HepG2 (cell line): ENCODE measurements around the gene TXN. TPM values are rescaled to one million over a fixed set of nuclear protein-coding genes. Genes with fewer than 3 reads are reported as not detected.

Experiments
- CEBPB ChIP-seq: IDR thresholded peaks from 2 replicates; pipeline ENCODE4 v1.6.1; 2011; ENCODE audit warnings: low read depth, low read length, improper control_type of control experiment, borderline replicate concordance
- CENPX ChIP-seq: sonication (generic); formaldehyde crosslinking; IDR thresholded peaks from 2 replicates; pipeline ENCODE4 v1.9.0; 2021; ENCODE audit warnings: mild to moderate bottlenecking, missing genetic modification reagents, moderate library complexity
- EP300 ChIP-seq, 3 experiments: sonication (generic) in 1 of 3; formaldehyde crosslinking in 1 of 3; IDR thresholded peaks; 2 replicates each; pipeline versions ENCODE4 v1.5.1 to v1.6.1; 2011 to 2020; ENCODE audit warnings: low read depth in 2 of 3, low read length in 2 of 3, borderline replicate concordance in 1 of 3, improper control_type of control experiment in 1 of 3, mild to moderate bottlenecking in 1 of 3, missing genetic modification reagents in 1 of 3, moderate library complexity in 1 of 3
- ERF ChIP-seq: IDR thresholded peaks from 2 replicates; pipeline ENCODE4 v1.6.1; 2018; ENCODE audit warnings: missing biosample characterization, missing genetic modification reagents
- GATA4 ChIP-seq: sonication (generic); IDR thresholded peaks from 2 replicates; pipeline ENCODE4 v1.6.1; 2016; ENCODE audit warnings: antibody characterized with exemption, low read depth, borderline replicate concordance
- GATAD2A ChIP-seq: IDR thresholded peaks from 2 replicates; pipeline ENCODE4 v1.6.1; 2016
- HDAC1 ChIP-seq: sonication (generic); formaldehyde crosslinking; IDR thresholded peaks from 2 replicates; pipeline ENCODE4 v1.5.1; 2020; ENCODE audit warnings: mild to moderate bottlenecking, missing genetic modification reagents
- NFYC ChIP-seq: IDR thresholded peaks from 2 replicates; pipeline ENCODE4 v1.6.1; 2016; ENCODE audit warnings: missing genetic modification reagents, missing compliant biosample characterization
- NR3C1 ChIP-seq: sonication (generic); formaldehyde crosslinking; IDR thresholded peaks from 2 replicates; pipeline ENCODE4 v1.4.0; 2020; ENCODE audit warnings: missing genetic modification reagents
- TRIM24 ChIP-seq: sonication (generic); formaldehyde crosslinking; IDR thresholded peaks from 2 replicates; pipeline ENCODE4 v1.8.0; 2022; ENCODE audit warnings: mild to moderate bottlenecking, missing genetic modification reagents
- WIZ ChIP-seq: sonication (generic); formaldehyde crosslinking; IDR thresholded peaks from 2 replicates; pipeline ENCODE4 v1.5.1; 2020; ENCODE audit warnings: mild to moderate bottlenecking, missing genetic modification reagents
- ZMYM2 ChIP-seq: sonication (generic); formaldehyde crosslinking; IDR thresholded peaks from 2 replicates; pipeline ENCODE4 v1.8.0; 2022; ENCODE audit warnings: mild to moderate bottlenecking, missing genetic modification reagents
- ZNF24 ChIP-seq: fragments of 450-650 bp; IDR thresholded peaks from 2 replicates; pipeline ENCODE4 v1.6.1; 2017; ENCODE audit warnings: antibody characterized with exemption, mild to moderate bottlenecking
- ZNF3 ChIP-seq: IDR thresholded peaks from 2 replicates; pipeline ENCODE4 v1.7.0; 2017; ENCODE audit warnings: inconsistent platforms
- ZNF317 ChIP-seq: sonication (generic); formaldehyde crosslinking; IDR thresholded peaks from 2 replicates; pipeline ENCODE4 v1.5.0; 2020; ENCODE audit warnings: mild to moderate bottlenecking, missing genetic modification reagents
- ZNF549 ChIP-seq: sonication (generic); formaldehyde crosslinking; IDR thresholded peaks from 2 replicates; pipeline ENCODE4 v1.5.0; 2020; ENCODE audit warnings: missing genetic modification reagents
- ZNF567 ChIP-seq: sonication (generic); formaldehyde crosslinking; IDR thresholded peaks from 2 replicates; pipeline ENCODE4 v1.8.1; 2023; ENCODE audit warnings: mild to moderate bottlenecking, missing genetic modification reagents, borderline replicate concordance
- ZNF589 ChIP-seq: sonication (generic); formaldehyde crosslinking; conservative IDR thresholded peaks from 2 replicates; pipeline ENCODE4 v1.8.0; 2022; ENCODE audit warnings: mild to moderate bottlenecking, moderate library complexity, missing genetic modification reagents
- ZNF614 ChIP-seq: IDR thresholded peaks from 2 replicates; pipeline ENCODE4 v1.6.1; 2018; ENCODE audit warnings: missing biosample characterization, missing genetic modification reagents, inconsistent platforms, borderline replicate concordance
- ZNF792 ChIP-seq: IDR thresholded peaks from 2 replicates; pipeline ENCODE4 v1.6.1; 2016
- ZSCAN29 ChIP-seq: sonication (generic); formaldehyde crosslinking; conservative IDR thresholded peaks from 2 replicates; pipeline ENCODE4 v1.4.0; 2020; ENCODE audit warnings: mild to moderate bottlenecking, missing genetic modification reagents
- ZSCAN9 ChIP-seq: IDR thresholded peaks from 2 replicates; pipeline ENCODE4 v1.6.1; 2016; ENCODE audit warnings: borderline replicate concordance
- ZZZ3 ChIP-seq: sonication (generic); formaldehyde crosslinking; IDR thresholded peaks from 2 replicates; pipeline ENCODE4 v1.4.0; 2020; ENCODE audit warnings: missing genetic modification reagents, mild to moderate bottlenecking, borderline replicate concordance
- polyA plus RNA-seq, 8 experiments: library from polyadenylated mRNA; depleted of rRNA in 3 of 8; stranded (reverse) in 7 of 8; unstranded in 1 of 8; fragments of >200 nt; fragmentation: Illumina TruSeq in 4 of 8; extraction: Trizol in 4 of 8; gene quantifications; 2 replicates each; pipeline versions ENCODE4 v1.2.1 to v1.2.3, GENCODE V29; 2011 to 2016; ENCODE audit warnings: low read depth in 4 of 8, missing spikeins in 1 of 8, mixed read lengths in 1 of 8; ENCODE audit not compliant: insufficient read depth in 1 of 8
- total RNA-seq, 5 experiments: library from RNA; depleted of rRNA; stranded (reverse); fragments of >200 nt; fragmentation: Illumina TruSeq; extraction: Trizol; gene quantifications; 2 replicates each; pipeline ENCODE4 v1.2.3, GENCODE V29; 2016; ENCODE audit warnings: low read depth in 1 of 5
- TF ChIP-seq, protein P1 (sequence below): sonication (generic); formaldehyde crosslinking; IDR thresholded peaks from 2 replicates; pipeline ENCODE4 v1.4.0; 2020; ENCODE audit warnings: missing genetic modification reagents, borderline replicate concordance
- TF ChIP-seq, protein P2 (sequence below): sonication (generic); formaldehyde crosslinking; IDR thresholded peaks from 2 replicates; pipeline ENCODE4 v1.4.0; 2020; ENCODE audit warnings: missing genetic modification reagents
- TF ChIP-seq, protein P3 (sequence below): sonication (generic); formaldehyde crosslinking; IDR thresholded peaks from 2 replicates; pipeline ENCODE4 v1.5.0; 2020; ENCODE audit warnings: missing genetic modification reagents

TXN gene
- total and polyA plus RNA-seq, 2 of the 13 experiments (the other 11 are each of a cell fraction or from before 2014, with no cell fraction given) = 364 to 470 TPM

DNA sequence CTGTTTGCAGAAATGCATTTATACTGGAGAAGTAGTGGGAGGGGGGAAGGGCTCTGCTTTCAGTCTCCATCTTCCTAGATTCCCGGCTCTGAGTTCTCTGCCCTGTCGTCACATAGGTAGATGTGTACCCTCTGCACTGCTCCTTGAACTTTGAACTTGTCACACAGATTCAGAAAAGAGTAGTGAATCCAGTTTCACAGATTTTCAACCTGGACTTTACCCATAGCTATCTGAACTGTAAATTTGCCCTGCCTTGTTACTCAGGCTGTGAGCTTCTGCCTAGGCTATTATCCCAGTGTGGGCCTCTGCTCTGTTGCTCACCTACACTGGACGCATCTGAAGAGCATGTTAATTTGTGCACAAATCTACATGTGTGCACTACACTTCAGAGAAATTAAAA is 35.5 kb downstream of the TXN start (continued):
- no peak for TF ChIP-seq ZZZ3 (CRISPR knock-in tag)
- no peak for TF ChIP-seq CENPX (CRISPR knock-in tag)
- TF ChIP-seq TRIM24 (CRISPR knock-in tag) = peak; percentile 64
- no peak for TF ChIP-seq CEBPB
- peak; percentile 77 for TF ChIP-seq HDAC1
- peak; percentile 51; the same call in 1 of the 2 replicates for TF ChIP-seq ZNF317 (CRISPR knock-in tag)
- peak; percentile 88 for TF ChIP-seq ZNF614
- TF ChIP-seq NR3C1 = no peak
- no peak for TF ChIP-seq NFYC
- no peak for TF ChIP-seq ZNF3 (CRISPR knock-in tag)
- TF ChIP-seq GATAD2A (CRISPR knock-in tag) = peak; percentile 89
- TF ChIP-seq, protein P1, sequence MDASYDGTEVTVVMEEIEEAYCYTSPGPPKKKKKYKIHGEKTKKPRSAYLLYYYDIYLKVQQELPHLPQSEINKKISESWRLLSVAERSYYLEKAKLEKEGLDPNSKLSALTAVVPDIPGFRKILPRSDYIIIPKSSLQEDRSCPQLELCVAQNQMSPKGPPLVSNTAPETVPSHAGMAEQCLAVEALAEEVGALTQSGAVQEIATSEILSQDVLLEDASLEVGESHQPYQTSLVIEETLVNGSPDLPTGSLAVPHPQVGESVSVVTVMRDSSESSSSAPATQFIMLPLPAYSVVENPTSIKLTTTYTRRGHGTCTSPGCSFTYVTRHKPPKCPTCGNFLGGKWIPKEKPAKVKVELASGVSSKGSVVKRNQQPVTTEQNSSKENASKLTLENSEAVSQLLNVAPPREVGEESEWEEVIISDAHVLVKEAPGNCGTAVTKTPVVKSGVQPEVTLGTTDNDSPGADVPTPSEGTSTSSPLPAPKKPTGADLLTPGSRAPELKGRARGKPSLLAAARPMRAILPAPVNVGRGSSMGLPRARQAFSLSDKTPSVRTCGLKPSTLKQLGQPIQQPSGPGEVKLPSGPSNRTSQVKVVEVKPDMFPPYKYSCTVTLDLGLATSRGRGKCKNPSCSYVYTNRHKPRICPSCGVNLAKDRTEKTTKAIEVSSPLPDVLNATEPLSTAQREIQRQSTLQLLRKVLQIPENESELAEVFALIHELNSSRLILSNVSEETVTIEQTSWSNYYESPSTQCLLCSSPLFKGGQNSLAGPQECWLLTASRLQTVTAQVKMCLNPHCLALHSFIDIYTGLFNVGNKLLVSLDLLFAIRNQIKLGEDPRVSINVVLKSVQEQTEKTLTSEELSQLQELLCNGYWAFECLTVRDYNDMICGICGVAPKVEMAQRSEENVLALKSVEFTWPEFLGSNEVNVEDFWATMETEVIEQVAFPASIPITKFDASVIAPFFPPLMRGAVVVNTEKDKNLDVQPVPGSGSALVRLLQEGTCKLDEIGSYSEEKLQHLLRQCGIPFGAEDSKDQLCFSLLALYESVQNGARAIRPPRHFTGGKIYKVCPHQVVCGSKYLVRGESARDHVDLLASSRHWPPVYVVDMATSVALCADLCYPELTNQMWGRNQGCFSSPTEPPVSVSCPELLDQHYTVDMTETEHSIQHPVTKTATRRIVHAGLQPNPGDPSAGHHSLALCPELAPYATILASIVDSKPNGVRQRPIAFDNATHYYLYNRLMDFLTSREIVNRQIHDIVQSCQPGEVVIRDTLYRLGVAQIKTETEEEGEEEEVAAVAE (CRISPR knock-in tag) = no peak
- peak; percentile 46; the same call in 1 of the 2 replicates for TF ChIP-seq ZNF549
- no peak; the same call in 1 of the 2 replicates for TF ChIP-seq ZSCAN29
- no peak for TF ChIP-seq GATA4
- TF ChIP-seq, protein P2, sequence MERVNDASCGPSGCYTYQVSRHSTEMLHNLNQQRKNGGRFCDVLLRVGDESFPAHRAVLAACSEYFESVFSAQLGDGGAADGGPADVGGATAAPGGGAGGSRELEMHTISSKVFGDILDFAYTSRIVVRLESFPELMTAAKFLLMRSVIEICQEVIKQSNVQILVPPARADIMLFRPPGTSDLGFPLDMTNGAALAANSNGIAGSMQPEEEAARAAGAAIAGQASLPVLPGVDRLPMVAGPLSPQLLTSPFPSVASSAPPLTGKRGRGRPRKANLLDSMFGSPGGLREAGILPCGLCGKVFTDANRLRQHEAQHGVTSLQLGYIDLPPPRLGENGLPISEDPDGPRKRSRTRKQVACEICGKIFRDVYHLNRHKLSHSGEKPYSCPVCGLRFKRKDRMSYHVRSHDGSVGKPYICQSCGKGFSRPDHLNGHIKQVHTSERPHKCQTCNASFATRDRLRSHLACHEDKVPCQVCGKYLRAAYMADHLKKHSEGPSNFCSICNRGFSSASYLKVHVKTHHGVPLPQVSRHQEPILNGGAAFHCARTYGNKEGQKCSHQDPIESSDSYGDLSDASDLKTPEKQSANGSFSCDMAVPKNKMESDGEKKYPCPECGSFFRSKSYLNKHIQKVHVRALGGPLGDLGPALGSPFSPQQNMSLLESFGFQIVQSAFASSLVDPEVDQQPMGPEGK (CRISPR knock-in tag) = 0 out of 2 replicates have a peak, but pooled peaks have one; percentile 18
- peak; percentile 99 for TF ChIP-seq ZMYM2 (CRISPR knock-in tag)
- TF ChIP-seq ERF (CRISPR knock-in tag) = peak; percentile 69; the same call in 1 of the 2 replicates
- no peak for TF ChIP-seq WIZ (CRISPR knock-in tag)
- TF ChIP-seq ZNF589 (CRISPR knock-in tag) = 0 out of 2 replicates have a peak, but pooled peaks have one; percentile 43
- TF ChIP-seq, protein P3, sequence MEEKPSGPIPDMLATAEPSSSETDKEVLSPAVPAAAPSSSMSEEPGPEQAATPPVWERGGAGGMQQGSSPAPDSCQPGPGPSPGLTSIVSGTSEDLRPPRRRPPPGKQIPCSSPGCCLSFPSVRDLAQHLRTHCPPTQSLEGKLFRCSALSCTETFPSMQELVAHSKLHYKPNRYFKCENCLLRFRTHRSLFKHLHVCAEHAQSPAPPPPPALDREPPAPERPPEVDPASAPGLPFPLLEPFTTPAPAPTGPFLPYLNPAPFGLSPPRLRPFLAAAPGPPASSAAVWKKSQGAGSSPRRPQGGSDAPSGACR (CRISPR knock-in tag) = peak; percentile 83
- 0 out of 2 replicates have a peak, but pooled peaks have one; percentile 47 for TF ChIP-seq ZNF24
- TF ChIP-seq ZSCAN9 (CRISPR knock-in tag) = peak; percentile 54; the same call in 1 of the 2 replicates
- TF ChIP-seq ZNF567 (CRISPR knock-in tag) = no peak
- peak in 1 of 2 experiments; percentile 82; a peak in 2 of 4 replicates for TF ChIP-seq EP300 (IDR thresholded peaks at IDR 0.05; ENCODE audit: low read depth in 2 of 2, low read length in 2 of 2)
- peak; percentile 59; the same call in 1 of the 2 replicates for TF ChIP-seq EP300 (CRISPR knock-in tag; IDR thresholded peaks at IDR 0.05; ENCODE audit: borderline replicate concordance)
- peak; percentile 71; the same call in 1 of the 2 replicates for TF ChIP-seq ZNF792 (CRISPR knock-in tag)
